NCI-H146 (cell line): ENCODE results near the gene KLRG1.
A peak's percentile ranks its signal among the peaks of the same experiment; 100 is the strongest.

Experiments used
- DNase-seq: peaks from one replicate; lab custom pipeline; 2025; lab: John Stamatoyannopoulos, UW

Gene KLRG1

DNA sequence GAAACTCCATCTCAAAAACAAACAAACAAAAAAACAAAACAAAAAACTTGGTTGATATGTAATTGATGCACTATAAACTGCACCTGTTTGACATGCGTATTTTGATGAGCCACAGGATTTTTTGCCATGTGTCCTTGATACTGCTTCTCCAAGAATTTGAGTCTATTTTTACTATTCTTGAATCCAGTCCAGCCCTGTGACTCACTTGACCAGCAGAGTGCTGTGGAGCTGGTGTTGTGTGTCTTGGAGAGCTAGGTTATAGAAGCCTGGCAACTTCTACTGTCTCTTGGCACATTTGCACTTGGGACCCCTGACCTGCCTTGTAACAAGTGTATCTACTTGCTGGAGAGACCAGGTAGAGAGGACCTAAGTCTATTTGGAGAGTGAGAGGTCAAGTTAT is 52.0 kb downstream of the KLRG1 start:
- no peak for DNase-seq

DNA sequence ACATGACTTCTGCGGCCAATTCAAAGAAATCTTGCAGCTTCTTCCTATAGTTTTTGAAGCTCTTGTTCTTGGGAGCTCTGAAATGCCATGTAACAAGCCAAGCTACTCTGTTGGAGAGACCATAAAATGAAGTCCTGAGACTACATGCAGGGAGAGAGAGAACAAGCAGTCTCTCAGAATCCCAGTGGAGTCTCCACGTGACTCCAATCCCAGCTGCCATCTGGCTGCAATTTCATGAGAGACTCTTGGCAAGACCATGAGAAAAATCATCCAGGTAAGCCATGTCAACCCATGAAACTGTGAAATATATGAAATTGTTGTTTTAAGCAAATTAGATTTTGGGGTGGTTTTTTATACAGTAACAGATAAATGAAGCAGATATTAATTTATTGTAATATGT is 54.4 kb downstream of the KLRG1 start:
- no peak for DNase-seq

DNA sequence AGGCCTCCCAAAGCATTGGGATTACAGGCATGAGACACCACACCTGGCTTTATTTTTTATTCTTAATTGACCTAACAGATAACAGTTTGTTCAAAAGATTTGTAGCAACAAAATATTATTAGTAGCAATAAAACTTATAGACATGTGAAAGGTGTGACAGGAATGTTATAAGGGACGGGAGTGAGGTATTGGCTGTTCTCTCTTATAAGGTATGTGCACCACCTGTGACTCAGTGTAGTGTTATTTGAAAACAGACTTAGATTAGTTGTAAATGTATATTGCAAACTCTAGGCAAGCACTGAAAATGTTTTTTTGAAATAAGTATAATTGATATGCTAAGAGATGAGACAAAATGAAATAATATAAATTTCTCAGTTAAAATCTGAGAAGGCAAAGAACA is 57.8 kb downstream of the KLRG1 start:
- no peak for DNase-seq

DNA sequence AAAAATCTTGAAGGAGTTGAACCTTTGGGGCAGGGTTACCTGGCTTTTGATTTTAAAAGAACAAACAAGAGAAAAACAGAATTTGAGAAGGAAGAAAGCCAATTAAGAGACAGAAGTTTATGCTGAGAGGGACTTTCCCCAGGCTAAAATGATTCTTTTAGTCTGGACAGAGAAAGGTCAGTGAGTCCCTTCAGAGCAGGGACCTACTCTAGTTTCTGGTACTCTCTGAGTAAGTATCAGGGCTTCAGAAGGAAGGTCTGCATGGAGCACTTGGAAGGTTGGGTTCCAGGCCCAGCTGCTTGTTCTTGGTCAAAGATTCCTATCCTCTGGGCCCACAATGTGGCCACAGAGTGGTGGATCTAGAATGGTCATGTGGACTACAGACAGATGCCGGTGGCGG is 59.6 kb downstream of the KLRG1 start:
- no peak for DNase-seq

DNA sequence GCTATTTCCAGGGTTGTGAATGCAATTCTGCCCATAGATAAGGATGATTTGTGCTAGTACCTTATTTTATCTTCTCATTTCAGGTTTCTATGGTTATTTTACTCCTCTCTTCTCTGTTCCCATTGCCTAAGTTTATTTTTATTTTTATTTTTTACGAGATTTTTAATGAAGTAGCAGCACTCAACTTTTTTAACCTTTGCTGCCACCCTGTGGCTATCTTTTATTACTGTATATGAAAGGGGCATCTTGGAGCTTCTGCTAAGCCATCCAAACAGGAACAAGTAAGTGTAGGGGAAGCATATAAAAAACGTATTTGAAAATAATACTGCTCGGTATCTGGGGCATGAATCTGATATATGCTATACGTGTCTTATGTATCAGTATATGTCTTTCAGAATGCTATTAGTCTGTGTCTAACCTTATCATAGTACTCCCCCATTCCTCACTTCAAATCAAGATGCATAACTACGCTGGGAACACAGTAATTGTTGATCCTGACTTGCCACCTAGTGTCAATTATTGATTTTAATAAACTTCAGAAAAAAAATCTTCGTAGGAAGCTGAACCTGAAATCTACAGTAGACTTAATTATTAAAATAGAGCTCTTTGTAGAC is 60.3 kb downstream of the KLRG1 start:
- peak; percentile 9 for DNase-seq

DNA sequence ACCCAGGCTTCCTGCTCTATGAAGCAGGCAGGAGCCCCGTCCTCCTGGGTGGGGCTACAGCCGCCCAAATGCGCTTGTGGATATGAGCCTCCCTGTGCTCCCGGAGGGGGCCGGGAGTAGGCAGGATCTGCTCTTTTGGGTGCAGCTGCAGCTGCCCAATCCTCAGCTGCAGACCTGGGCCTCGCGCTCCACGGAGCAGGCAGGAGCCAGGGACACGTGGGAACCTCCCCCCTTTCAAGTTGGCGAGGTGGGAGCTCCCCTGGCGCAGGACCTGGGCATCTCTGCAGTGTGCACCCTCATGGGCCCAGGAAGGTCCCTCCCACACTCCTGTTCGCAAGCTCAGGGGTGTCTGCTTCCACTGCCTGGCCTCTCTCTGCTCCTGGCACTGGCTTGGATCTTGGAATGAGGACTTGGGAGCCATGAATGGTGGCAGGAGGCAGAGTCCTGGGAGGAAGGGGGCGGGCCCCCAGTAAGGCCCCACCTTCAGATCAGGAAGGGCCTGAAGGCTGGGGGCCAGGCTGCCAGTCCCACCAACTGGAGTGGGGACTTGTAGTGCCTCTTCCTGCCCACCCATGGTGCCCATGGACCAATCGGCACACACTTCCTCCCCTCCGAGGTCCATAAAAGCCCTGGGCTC is 61.3 kb downstream of the KLRG1 start:
- no peak for DNase-seq

DNA sequence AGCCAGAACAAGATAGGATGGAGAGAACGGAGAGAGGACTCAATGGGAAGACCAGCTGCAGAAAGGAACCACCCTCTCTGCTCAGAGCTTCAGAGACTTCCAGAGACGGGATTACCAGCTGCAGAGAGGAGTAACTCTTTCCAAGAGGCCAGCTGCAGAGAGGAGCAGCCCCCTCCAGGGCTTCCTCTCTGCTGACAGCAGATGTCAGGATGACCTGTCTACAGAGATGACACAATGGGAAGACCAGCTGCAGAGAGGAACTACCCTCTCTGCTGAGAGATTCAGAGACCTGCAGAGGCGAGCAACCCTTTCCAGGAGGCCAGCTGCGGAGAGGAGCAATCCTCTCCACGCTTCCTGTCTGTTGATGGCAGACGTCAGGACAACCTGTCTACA is 61.8 kb downstream of the KLRG1 start:
- no peak for DNase-seq

DNA sequence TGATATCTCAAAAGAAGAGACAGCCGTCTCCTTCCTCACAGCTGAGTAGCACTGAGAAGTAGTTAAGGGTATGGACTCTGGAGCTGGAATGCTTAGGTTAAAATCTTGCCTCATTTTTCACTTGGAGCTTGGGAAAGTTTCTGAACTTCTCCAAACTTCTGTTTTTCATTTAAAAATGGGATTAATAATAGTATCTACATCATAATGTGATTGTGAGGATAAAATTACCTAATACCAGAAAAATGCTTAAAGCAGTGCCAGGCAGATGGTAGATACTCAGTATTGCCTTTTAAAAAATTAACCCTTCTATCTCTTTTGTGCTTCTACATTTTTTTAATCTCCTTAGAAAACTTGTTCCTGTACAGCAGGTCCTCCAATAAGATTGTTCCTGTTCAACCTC is 63.3 kb downstream of the KLRG1 start:
- no peak for DNase-seq
